Neural progenitor cell (in vitro differentiated cells): ENCODE measurements around the gene TACC3.

Experiments used
- CTCF ChIP-seq: fragments of 200-600 bp; sonication (generic); IDR thresholded peaks from 2 replicates; pipeline ENCODE4 v1.5.1; 2017; ENCODE audit warnings: antibody characterized with exemption, mild to moderate bottlenecking
- EZH2 ChIP-seq: fragments of 200-600 bp; sonication (generic); IDR thresholded peaks from 2 replicates; pipeline ENCODE4 v1.6.1; 2017; ENCODE audit warnings: antibody characterized with exemption, mild to moderate bottlenecking, moderate library complexity
- EZH2phosphoT487 ChIP-seq: fragments of 200-600 bp; sonication (generic); IDR thresholded peaks from 2 replicates; pipeline ENCODE4 v1.6.1; 2017; ENCODE audit warnings: antibody characterized with exemption

- TF ChIP-seq EZH2phosphoT487 = no peak
- no peak for TF ChIP-seq CTCF
- no peak for TF ChIP-seq EZH2
Measured at GRCh38 chr4:1756079-1756478, 34.8 kb downstream of the TACC3 start.
